ENCODE measurements around the gene AGAP2. TPM values are rescaled to one million over a fixed set of nuclear protein-coding genes. Genes with fewer than 3 reads are reported as not detected.
A peak's percentile ranks its signal among the peaks of the same experiment; 100 is the strongest.
"Not testable (repeated sequence)": the region's sequence is repeated elsewhere in the genome, so short reads cannot be mapped to it uniquely, and the experiment has no call there.

AGAP2 gene
- 2.8 TPM for total RNA-seq

DNA sequence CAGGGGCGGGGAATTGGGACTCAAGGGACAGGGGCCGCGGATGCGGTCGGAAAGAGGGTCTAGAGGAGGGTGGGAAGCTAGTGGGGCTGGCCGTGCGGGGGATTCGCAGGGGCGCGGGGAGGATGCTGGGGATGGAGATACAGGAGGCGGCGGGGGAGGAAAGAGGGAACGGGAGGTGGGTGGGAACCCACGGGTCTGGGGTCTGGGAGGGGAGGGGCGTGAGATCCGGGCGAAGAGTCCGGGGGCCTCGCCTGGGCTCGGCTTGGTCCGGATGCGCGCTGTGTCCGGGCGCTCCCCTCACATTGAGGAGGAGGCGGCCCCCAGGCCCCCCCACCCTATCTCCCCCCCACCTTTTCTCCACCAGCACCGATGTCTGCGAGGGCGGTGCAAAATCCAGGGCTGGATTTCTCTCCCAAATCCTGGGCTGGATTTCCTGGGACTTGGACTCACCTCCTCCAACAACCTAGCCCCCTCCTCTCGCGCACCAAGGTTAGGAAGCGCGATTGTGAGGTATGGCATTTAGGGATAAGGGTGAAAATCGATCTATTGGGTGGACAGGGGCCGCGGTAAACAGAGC, at the start of gene AGAP2:
TSS of gene AGAP2 (minus strand) at position 82 of the 577 bp plus-strand sequence. CDS start 496 bp downstream, outside the sequence.
- no peak for DNase-seq (ENCODE audit: low spot score)

DNA sequence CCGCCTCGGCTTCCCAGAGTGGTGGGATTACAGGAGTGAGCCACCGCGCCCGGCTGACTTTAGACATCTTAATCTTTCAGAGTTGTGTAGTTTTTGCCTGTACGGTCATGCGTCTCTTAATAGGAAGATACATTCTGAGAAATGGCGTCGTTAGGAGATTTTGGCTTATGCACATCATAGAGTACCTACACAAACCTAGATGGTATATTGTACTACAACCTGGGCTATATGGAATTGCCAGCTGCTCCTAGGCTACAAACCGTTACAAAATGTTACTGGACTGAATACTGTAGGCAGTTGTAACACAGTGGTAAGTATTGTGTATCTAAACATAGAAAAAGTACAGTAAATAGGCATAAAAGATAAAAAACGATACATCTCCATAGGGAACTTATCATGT, 45.3 kb upstream of the AGAP2 start:
- no peak for DNase-seq (ENCODE audit: low spot score)

DNA sequence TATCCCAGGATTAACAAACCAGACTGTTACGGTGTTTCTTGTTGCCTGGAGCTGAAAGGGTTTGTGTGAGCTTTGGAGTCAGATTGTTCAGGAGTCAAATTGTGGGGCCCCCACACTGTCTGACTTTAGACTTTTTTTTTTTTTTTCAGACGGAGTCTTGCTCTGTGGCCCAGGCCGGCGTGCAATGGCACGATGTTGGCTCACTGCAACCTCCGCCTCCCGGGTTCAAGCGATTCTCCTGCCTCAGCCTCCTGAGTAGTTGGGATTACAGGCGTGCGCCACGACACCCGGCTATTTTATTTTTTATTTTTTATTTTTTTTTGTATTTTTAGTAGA, 44.9 kb upstream of the AGAP2 start:
- DNase-seq (ENCODE audit: low spot score), result no peak

DNA sequence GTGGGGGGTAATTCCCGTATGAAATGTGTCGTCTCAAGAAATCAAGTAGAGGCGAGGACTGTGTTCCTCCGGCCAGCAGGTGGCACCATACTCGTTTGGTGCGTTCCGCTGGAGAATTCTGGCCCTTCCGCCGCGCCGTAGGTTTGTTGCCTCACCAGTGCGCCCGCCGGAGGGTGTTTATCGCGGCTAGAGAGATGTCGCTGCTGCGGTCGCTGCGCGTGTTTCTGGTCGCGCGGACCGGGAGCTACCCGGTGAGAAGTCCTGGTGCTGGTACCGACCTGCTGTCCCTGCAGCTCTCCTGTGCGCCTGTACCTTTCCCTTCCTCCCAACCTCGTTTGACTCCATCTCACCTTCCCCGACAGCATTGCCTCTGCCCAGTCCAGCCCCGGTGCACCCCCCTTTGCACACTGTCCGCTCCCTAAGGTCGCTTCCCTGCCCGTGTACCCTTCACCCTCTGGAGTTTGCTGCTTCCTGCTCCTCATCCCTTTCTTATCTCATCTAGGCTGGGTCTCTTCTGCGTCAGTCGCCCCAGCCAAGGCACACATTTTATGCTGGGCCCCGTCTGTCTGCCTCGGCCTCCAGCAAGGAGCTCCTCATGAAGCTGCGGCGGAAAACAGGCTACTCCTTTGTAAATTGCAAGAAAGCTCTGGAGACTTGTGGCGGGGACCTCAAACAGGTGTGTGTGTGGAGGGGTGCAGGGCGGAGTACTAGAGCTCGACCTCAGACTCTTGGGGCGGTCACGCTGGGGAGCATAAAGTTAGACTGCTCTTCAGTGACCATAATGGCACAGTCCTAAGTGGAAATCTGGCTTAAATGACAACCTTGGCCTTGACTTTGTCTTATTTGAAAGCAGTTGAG, 44.3 kb upstream of the AGAP2 start, which contains the start of gene TSFM:
TSS of gene TSFM (plus strand) at position 180 of the 858 bp plus-strand sequence. CDS start at position 195, 15 bp downstream.
- peak; percentile 96 for DNase-seq (ENCODE audit: low spot score)

DNA sequence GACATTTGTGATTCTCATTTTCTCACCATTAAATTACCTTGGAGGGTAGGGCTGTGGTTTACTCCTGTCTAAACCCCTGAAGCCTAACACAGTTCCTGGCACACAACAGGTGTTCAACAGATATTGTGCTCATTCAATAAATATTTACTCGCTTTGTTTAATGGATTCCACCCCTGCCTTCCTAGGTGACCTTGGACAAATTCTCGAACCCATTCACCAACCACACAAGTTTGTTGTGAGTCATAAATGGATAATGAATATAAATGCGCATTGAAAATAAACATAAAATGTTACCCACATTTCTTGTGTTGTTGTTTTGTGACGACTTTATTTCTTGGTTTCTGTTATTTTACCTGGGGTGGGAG, 43.7 kb upstream of the AGAP2 start:
- no peak for DNase-seq (ENCODE audit: low spot score)

DNA sequence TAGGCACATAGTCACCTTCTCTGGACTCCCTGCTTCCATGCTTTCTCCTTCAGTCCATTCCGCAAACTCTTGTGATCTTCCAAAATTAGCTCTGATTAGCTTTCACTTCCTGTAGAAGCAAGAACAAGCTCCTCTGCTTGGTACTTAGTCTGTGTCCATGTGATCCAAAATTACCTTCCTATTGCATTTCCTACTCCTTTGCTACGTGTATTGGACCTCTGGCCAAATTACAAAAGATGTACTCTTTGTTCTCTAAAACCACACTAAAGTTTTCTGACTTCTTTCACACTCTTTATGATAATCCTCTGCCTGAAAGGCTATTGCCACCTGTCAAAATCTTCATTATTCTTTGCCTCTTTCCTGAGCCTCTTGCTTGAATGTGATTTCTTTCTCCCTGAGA, 43.3 kb upstream of the AGAP2 start:
- no peak for DNase-seq (ENCODE audit: low spot score)

DNA sequence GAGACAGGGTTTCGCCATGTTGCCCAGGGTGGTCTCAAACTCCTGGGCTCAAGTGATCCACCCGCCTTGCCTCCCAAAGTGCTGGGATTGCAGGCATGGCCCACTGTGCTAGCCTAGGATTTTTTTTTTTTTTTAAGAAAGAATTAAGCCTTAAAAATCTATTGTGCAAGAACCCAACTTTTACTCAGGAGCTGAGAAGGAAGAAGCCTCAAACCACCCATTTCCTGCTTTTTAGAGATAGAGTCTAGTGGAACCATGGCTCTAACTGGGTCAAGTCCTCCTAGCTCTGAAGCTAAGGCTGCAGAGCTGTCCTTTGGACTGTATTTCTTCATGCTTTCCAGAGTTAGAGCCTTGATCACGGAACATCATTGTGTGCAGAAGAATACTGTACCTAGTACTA, 42.7 kb upstream of the AGAP2 start:
- no peak for DNase-seq (ENCODE audit: low spot score)

DNA sequence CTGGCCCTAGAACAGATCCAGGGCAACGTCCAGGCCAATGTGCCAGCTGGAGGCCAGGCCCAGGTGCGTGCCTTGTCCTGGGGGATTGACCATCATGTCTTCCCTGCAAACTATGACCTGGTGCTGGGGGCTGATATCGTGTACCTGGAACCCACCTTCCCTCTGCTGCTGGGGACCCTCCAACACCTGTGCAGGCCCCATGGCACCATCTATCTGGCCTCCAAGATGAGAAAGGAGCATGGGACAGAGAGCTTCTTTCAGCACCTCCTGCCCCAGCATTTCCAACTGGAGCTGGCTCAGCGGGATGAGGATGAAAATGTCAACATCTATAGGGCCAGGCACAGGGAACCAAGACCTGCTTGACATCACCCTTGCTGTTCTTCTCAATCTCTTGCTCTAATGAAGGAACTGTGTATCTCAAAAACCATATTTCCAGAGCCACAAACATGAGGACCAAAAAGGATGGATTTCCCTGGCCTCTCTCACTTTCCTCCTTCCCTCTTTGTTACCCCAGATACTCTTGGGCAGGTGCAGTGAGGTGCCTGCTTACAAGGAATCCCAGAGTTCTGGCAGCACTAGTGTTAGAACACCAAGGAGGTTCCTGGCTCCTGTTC, 41.8 kb upstream of the AGAP2 start:
- no peak for DNase-seq (ENCODE audit: low spot score)

DNA sequence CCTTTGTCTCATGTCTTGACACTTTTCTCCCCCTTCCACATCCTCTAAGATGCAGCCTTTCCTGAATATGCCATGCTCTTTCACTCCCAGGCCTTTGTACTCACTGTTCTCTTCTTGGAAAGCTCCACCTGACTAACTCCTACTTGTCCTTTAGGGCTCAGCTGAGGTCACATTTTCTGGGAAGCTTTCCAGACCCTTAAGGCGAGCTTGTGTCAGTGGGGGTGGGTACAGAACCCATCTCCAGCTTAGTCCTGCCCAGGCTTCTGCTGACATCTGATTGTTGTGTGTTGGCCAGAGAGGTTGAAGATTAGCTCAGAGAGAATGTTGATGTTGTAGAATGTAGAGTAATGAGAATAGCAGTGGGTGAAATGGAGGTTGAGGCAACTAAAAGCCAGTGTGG, 41.2 kb upstream of the AGAP2 start:
- DNase-seq (ENCODE audit: low spot score), result no peak

DNA sequence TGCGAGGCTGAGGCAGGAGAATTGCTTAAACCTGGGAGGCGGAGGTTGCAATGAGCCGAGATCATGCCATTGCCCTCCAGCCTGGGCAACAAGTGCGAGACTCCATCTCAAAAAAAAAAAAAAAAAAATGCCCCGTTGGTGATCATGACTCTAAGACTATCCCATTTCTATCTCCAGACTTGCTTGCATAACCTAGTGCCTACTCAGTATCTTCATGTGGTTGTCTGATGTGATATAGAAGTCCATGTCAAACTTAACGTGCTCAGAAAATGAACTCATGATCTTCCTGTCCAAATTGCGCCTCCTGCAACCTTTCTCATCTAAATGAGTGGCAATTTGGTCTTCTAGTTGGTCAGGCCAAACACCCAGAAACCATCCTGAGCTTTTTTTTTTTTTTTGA, 39.4 kb upstream of the AGAP2 start:
- DNase-seq (ENCODE audit: low spot score), result no peak

DNA sequence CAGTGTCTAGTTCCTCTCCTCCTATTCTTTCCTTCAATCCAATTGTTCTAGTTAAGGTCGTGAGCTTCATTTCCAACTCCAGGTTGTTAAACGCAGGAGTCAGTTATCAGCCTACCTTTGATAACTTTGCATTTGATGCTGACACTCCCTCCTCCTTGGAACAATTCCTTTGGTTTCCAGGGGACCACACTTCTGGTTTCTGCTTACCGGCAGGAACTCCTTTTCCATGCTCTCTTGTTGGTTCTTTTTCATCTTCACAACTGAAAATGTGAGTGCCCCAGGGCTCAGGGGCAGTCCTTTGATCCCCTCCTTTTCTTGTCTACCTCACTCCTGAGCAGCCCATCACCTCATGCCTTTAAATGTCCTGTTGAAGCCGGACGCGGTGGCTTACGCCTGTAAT, 38.8 kb upstream of the AGAP2 start:
- DNase-seq (ENCODE audit: low spot score), result no peak

DNA sequence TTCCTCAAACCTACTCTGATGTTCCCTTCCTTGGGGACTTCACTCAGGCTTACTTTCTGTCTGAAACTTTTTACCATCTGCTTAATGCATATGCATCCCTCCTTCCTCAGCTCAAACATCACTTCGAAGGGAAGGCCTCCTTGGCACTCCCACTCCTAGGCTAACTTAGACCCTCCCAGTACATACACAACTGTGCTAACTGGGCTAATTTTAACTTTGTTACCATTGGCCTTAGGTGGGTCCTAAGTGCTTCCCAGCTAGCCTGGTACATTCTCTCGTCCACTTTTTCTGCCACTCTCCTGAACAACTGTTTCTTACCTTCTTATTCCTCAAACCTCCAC, 37.7 kb upstream of the AGAP2 start:
- DNase-seq (ENCODE audit: low spot score), result no peak

DNA sequence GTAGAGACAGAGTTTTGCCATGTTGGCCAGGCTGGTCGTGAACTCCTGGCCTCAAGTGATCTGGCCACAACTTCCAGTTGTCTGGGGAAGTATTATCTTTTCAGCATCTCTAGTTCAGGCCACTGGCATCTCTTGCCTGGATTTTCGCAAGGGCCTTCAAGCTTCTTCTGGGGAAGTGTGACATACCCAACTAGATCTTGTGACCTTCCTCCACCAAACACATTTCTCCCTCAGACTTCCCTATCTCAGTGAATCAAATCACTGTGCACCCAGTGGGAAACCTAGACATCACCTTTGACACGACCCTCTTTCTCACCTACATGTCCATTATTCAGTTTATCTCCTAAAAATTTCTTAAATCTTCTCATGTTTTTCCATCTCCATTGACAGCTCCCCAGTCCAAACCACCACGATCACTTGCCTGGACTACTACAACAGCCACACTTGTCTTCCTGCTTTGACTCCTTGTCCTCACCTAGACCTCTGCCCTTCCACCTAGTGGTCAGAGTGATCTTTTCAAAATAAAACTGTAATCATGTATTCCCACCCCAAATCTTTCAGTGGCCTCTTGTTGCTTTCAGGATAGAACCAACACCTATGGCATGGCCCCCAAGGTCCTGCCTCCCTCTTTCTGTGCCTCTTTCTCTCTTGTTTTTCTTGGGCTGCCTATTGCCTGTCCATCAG, 37.2 kb upstream of the AGAP2 start:
- DNase-seq (ENCODE audit: low spot score), result no peak

DNA sequence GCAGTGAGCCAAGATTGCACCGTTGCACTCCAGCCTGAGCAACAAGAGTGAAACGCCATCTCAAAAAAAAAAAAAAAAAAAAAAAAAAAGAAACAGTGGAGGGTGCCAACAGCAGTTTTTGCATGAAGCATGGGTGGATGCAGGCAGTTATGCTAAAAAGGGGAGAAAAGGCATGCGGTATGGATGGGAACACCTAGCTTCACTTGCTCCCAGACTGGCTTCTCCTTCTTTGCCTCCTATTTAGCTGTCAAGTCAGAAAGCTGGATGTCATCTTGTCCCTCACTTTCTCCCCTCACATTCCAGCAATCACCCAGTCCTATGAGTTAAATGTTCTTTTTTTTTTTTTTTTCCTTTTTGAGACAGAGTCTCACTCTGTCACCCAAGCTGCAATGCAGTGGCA, 36.5 kb upstream of the AGAP2 start:
- DNase-seq (ENCODE audit: low spot score), result no peak

DNA sequence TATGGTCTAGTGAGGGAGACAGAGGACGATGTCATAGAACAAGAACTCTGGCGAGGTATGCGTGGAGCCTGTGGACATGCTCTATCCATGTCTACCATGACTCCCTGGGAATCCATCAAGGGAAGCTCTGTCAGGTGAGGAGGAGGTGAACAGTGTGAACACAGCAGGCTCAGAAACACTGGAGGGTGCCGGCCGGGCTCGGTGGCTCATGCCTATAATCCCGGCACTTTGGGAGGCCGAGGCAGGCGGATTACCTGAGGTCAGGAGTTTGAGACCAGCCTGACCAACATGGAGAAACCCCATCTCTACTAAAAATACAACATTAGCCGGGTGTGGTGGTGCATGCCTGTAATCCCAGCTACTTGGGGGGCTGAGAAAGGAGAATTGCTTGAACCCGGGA, 36.1 kb upstream of the AGAP2 start:
- DNase-seq (ENCODE audit: low spot score), result not testable (repeated sequence)

DNA sequence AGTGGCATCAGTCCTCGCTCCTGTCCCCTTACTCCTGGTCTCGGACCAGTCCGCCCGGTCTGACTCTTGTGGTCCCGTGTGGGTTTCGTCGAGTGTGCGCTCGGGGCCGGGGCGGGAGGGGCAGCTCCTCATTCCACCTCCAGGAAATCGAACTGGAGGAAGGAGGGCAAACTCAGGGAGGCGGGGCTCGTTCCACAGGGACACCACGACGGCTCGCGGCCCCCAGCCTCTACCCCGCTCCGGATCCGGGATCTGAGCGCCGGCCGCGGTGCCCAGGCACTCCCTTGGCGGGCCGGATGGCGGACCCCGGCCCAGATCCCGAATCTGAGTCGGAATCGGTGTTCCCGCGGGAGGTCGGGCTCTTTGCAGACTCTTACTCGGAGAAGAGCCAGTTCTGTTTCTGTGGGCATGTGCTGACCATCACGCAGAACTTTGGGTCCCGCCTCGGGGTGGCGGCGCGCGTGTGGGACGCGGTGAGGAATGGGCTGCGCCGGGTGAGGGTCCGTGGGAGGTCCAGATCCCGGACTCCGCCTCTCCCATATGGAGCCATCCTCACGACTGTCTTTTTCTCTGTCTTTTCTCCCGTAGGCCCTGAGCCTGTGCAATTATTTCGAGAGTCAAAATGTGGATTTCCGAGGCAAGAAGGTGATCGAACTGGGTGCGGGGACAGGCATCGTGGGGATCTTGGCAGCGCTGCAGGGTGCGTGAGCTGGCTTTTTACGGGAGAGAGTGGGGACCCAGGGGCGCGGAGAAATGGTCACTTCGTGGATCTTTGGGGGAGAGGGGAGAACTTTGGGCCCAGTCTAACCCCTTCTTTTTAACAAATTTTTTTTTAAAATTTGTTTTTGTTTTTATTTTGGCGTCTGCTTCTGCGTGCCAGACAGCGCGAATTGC, 34.1 kb upstream of the AGAP2 start, which contains the start of gene EEF1AKMT3:
TSS of gene EEF1AKMT3 (plus strand) at position 186 of the 894 bp plus-strand sequence. CDS start at position 297, 111 bp downstream.
- DNase-seq (ENCODE audit: low spot score), result peak; percentile 80

DNA sequence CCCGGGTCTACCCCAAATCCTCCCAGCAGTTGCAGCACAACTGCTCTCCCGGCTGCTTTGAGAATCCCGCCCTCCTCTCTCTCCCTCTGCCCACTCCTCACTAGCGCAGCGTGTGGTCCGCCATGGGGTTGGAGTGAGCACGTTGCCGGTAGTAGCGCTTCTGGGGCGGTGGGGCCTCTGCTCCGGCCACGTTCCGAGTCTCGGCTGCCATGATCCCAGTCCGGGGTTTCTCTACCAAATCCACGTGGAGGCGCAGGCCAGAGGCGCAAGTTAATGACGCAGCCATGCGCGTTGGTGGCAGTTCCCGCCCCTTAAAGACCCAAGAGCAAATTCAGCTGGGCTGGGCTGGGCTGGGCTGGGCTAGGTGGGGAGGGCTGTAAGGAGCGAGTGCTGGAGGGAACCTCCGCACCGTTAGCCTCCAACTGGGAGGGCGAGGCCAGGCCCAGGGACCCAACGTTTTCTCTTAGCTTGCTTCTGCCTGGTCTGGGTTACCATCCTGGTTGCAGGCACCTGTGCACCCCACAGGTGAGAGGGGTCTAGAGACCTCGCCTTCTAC, 33.4 kb upstream of the AGAP2 start, which contains the start of gene METTL1:
TSS of gene METTL1 (minus strand) at position 233 of the 556 bp plus-strand sequence. CDS start at position 211, 22 bp downstream.
- peak; percentile 96 for DNase-seq (ENCODE audit: low spot score)

DNA sequence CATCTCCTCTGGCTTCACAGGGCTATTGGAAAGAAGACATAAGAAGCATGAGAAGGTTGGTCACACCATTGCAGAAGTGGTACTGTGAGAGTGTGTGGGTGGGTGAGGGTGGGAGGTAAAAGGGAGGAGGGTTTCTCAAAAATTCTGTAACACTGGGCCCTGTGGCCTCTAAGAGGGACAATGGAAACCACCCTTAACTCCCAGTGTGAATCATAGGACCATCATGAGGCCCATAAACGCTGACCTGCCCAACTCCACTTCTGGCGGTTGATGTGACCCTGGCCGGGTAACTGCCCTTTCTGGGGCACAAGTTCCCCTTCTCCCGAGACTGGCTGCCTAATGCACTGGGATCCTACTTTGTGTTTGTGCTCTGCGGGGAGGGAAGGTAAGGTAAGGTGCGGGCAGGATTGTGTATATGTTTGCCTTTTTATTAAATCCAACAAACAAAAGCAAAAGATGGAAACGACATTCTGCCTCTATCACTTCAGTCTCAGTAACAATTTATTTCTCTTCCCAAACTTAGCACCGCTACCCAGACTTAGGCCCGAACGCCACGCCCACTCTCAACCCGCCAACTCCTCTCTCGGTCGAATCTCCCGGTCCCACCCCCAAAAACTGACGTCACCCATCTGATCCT, 32.8 kb upstream of the AGAP2 start:
- peak; percentile 93 for DNase-seq (ENCODE audit: low spot score)

DNA sequence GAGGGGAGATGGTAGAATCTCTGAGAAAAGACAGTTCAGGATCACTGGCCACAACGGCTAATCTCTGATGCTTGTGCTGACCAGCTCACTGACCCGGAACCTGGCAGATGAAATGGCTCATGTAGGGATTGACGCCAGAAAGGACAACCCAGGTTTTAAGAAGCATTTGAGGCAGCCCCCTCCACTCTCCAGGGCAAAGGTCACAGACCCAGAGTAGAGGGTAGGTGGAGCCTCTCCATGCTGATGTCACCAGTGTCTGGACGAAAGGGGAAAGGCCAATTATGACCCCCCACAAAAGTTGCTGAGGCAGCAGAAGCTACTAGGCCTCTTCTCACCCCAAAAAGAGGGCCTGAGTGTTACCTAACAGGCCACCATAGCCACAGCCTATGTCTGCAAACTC, 32.2 kb upstream of the AGAP2 start:
- no peak for DNase-seq (ENCODE audit: low spot score)

DNA sequence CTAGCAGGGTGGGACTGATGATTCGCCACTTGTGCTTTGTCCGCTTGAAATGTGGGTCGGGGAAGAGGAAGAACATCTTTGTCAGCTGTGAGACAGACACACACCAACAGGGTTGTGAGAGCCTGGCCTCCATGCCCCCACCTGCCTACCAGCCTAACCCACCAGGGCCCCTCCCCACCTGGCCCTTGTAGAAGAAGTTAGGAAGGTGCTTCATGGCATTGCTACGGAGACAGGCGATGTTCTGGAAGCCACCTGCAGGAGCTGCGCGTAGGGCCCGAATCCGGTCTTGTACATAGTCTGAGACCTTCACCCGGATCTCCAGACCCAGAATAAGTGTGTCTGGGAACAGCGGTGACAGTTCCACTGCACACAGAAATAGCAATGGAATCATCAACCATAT, 31.1 kb upstream of the AGAP2 start:
- no peak for DNase-seq (ENCODE audit: low spot score)

Measured in ureter (tissue), 1 donor.